ENCODE results near the gene LRATD1.

LRATD1 gene

GRCh38 chr2:14642499-14642898 lies 10.0 kb downstream of the LRATD1 start:
- no peak overlapping the region for H3K4me3 ChIP-seq (ENCODE audit: low read depth, low read length)
- TF ChIP-seq CTCF (IDR thresholded peaks at IDR 0.05; ENCODE audit: low read depth, low read length) (peak; percentile 40), POLR2A (IDR thresholded peaks at IDR 0.05; ENCODE audit: extremely low read depth, insufficient read length) (no peak)
- DNase-seq (ENCODE audit: low read depth) = peak; percentile 18

GRCh38 chr2:14647714-14648113 lies 15.2 kb downstream of the LRATD1 start:
- no peak for TF ChIP-seq MAX (IDR thresholded peaks at IDR 0.05; ENCODE audit: low read depth, low read length)
- no peak for TF ChIP-seq MYC (IDR thresholded peaks at IDR 0.05; ENCODE audit: low read depth, low read length)
- TF ChIP-seq CTCF (IDR thresholded peaks at IDR 0.05; ENCODE audit: low read depth, low read length) = no peak
- no peak for TF ChIP-seq POLR2A (IDR thresholded peaks at IDR 0.05; ENCODE audit: extremely low read depth, insufficient read length)
- H3K4me3 ChIP-seq (ENCODE audit: low read depth, low read length) = no peak overlapping the region

GRCh38 chr2:14650066-14650465 lies 17.5 kb downstream of the LRATD1 start:
- DNase-seq (ENCODE audit: low read depth) = no peak
- no peak overlapping the region for H3K4me3 ChIP-seq (ENCODE audit: low read depth, low read length)
- TF ChIP-seq POLR2A (IDR thresholded peaks at IDR 0.05; ENCODE audit: extremely low read depth, insufficient read length) (no peak), CTCF (IDR thresholded peaks at IDR 0.05; ENCODE audit: low read depth, low read length) (no peak), MAX (IDR thresholded peaks at IDR 0.05; ENCODE audit: low read depth, low read length) (no peak), MYC (IDR thresholded peaks at IDR 0.05; ENCODE audit: low read depth, low read length) (no peak)

More at GRCh38 chr2:14647714-14648113, 15.2 kb downstream of the LRATD1 start:
- no peak for DNase-seq (ENCODE audit: low read depth)

GRCh38 chr2:14654835-14655282 lies 22.3 kb downstream of the LRATD1 start:
- no peak for DNase-seq (ENCODE audit: low read depth)
- no peak for TF ChIP-seq MAX (IDR thresholded peaks at IDR 0.05; ENCODE audit: low read depth, low read length)
- TF ChIP-seq POLR2A (IDR thresholded peaks at IDR 0.05; ENCODE audit: extremely low read depth, insufficient read length) = no peak
- TF ChIP-seq MYC (IDR thresholded peaks at IDR 0.05; ENCODE audit: low read depth, low read length) = no peak
- TF ChIP-seq CTCF (IDR thresholded peaks at IDR 0.05; ENCODE audit: low read depth, low read length) = no peak
- no peak overlapping the region for H3K4me3 ChIP-seq (ENCODE audit: low read depth, low read length)

- DNase-seq (ENCODE audit: low read depth) = no peak
- no peak for TF ChIP-seq POLR2A (IDR thresholded peaks at IDR 0.05; ENCODE audit: extremely low read depth, insufficient read length)
- no peak for TF ChIP-seq MYC (IDR thresholded peaks at IDR 0.05; ENCODE audit: low read depth, low read length)
- TF ChIP-seq MAX (IDR thresholded peaks at IDR 0.05; ENCODE audit: low read depth, low read length) = no peak
- TF ChIP-seq CTCF (IDR thresholded peaks at IDR 0.05; ENCODE audit: low read depth, low read length) = no peak
These were observed 23.6 kb downstream of the LRATD1 start for GRCh38 chr2:14656146-14656545.

GRCh38 chr2:14661163-14661562 lies 28.6 kb downstream of the LRATD1 start:
- TF ChIP-seq MYC (IDR thresholded peaks at IDR 0.05; ENCODE audit: low read depth, low read length) = no peak
- no peak overlapping the region for H3K4me3 ChIP-seq (ENCODE audit: low read depth, low read length)
- no peak for DNase-seq (ENCODE audit: low read depth)

More at GRCh38 chr2:14656146-14656545, 23.6 kb downstream of the LRATD1 start:
- H3K4me3 ChIP-seq (ENCODE audit: low read depth, low read length) = no peak overlapping the region
